ENCODE data around the gene LMF1.

DNA sequence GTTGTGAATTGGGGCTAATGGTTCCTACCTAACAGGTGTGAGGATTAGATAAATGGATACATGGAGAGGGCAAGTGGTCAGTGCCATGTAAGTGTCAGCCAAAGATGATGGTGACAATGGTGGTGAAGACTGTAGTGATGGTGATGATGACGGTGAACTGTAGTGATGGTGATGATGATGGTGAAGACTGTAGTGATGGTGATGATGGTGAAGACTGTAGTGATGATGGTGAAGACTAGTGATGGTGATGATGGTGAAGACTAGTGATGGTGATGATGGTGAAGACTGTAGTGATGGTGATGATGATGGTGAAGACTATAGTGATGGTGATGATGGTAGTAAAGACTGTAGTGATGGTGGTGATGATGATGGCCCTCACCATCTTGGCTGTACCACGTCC is 152.2 kb downstream of the LMF1 start:
- TF ChIP-seq, protein P1, sequence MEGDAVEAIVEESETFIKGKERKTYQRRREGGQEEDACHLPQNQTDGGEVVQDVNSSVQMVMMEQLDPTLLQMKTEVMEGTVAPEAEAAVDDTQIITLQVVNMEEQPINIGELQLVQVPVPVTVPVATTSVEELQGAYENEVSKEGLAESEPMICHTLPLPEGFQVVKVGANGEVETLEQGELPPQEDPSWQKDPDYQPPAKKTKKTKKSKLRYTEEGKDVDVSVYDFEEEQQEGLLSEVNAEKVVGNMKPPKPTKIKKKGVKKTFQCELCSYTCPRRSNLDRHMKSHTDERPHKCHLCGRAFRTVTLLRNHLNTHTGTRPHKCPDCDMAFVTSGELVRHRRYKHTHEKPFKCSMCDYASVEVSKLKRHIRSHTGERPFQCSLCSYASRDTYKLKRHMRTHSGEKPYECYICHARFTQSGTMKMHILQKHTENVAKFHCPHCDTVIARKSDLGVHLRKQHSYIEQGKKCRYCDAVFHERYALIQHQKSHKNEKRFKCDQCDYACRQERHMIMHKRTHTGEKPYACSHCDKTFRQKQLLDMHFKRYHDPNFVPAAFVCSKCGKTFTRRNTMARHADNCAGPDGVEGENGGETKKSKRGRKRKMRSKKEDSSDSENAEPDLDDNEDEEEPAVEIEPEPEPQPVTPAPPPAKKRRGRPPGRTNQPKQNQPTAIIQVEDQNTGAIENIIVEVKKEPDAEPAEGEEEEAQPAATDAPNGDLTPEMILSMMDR (conservative IDR thresholded peaks at IDR 0.05; ENCODE audit: low read depth, low read length), result no peak
- no peak for TF ChIP-seq FOS (IDR thresholded peaks at IDR 0.05; ENCODE audit: low read depth, low read length)
- no peak for TF ChIP-seq RAD21 (IDR thresholded peaks at IDR 0.05; ENCODE audit: low read length)
- TF ChIP-seq POLR2A (IDR thresholded peaks at IDR 0.05; ENCODE audit: low read depth, low read length), result no peak
- TF ChIP-seq NFE2L2 (IDR thresholded peaks at IDR 0.05; ENCODE audit: low read depth, low read length), result no peak
- TF ChIP-seq, protein P2, sequence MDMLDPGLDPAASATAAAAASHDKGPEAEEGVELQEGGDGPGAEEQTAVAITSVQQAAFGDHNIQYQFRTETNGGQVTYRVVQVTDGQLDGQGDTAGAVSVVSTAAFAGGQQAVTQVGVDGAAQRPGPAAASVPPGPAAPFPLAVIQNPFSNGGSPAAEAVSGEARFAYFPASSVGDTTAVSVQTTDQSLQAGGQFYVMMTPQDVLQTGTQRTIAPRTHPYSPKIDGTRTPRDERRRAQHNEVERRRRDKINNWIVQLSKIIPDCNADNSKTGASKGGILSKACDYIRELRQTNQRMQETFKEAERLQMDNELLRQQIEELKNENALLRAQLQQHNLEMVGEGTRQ (IDR thresholded peaks at IDR 0.05; ENCODE audit: low read depth, low read length), result no peak
- TF ChIP-seq SMC3 (IDR thresholded peaks at IDR 0.05; ENCODE audit: low read depth, low read length), result no peak
- no peak for TF ChIP-seq RCOR1 (IDR thresholded peaks at IDR 0.05; ENCODE audit: insufficient replicate concordance, low read length)
- TF ChIP-seq CEBPB (IDR thresholded peaks at IDR 0.05; ENCODE audit: low read depth, low read length), result no peak
- TF ChIP-seq MAZ (IDR thresholded peaks at IDR 0.05; ENCODE audit: borderline replicate concordance, low read depth, low read length), result no peak
- no peak for TF ChIP-seq BHLHE40 (IDR thresholded peaks at IDR 0.05; ENCODE audit: low read depth, low read length)
- TF ChIP-seq RFX5 (IDR thresholded peaks at IDR 0.05; ENCODE audit: low read depth, low read length), result no peak
- no peak for TF ChIP-seq CHD1 (IDR thresholded peaks at IDR 0.05; ENCODE audit: low read depth, low read length)
